Right lobe of liver (tissue), 6 donors: Measurements from ENCODE around the gene FBXL13. TPM values are rescaled to one million over a fixed set of nuclear protein-coding genes. Genes with fewer than 3 reads are reported as not detected.
A peak's percentile ranks its signal among the peaks of the same experiment; 100 is the strongest.

Source experiments
- ATAC-seq, 4 donors: fragments of 200-7000 bp; cut with Tn5 transposase; one replicate each; pipeline ENCODE4 v1.9.1; 2020; ENCODE audit warnings: mild to moderate bottlenecking in 4 of 4, moderate library complexity in 4 of 4
- DNase-seq, 3 donors: peaks; one replicate each; pipeline ENCODE4 v3.0.0-alpha.2; 2020
- H3K27ac ChIP-seq, 3 donors: fragments of 200-600 bp; one replicate each; pipeline ENCODE4 v1.8.0; 2022
- H3K27me3 ChIP-seq, 2 donors: fragments of 200-600 bp; one replicate each; pipeline ENCODE4 v1.8.0; 2022
- H3K36me3 ChIP-seq, 4 donors: fragments of 200-600 bp; sonication (generic) in 1 of 4; one replicate each; pipeline versions ENCODE4 v1.5.1 to v1.8.0; 2017 to 2022; ENCODE audit warnings: control low read depth in 1 of 4
- H3K4me1 ChIP-seq, 4 donors: fragments of 200-600 bp; sonication (generic) in 1 of 4; one replicate each; pipeline versions ENCODE4 v1.5.1 to v1.8.0; 2017 to 2022; ENCODE audit warnings: control low read depth in 1 of 4
- H3K4me3 ChIP-seq, 3 donors: fragments of 200-600 bp; one replicate each; pipeline ENCODE4 v1.8.0; 2022
- H3K9me3 ChIP-seq, 4 donors: fragments of 200-600 bp; sonication (generic) in 1 of 4; one replicate each; pipeline versions ENCODE4 v1.5.1 to v1.8.0; 2017 to 2022; ENCODE audit warnings: control low read depth in 1 of 4
- CTCF ChIP-seq, 4 donors: fragments of 200-600 bp in 3 of 4; fragments of 450-650 bp in 1 of 4; IDR thresholded peaks; one replicate each; pipeline versions ENCODE4 v1.5.1 to v1.8.0; 2016 to 2022; ENCODE audit warnings: antibody characterized with exemption in 4 of 4, mild to moderate bottlenecking in 2 of 4
- POLR2A ChIP-seq: fragments of 450-650 bp; IDR thresholded peaks from one replicate; pipeline ENCODE4 v1.6.1; 2017; ENCODE audit warnings: antibody characterized with exemption, mild to moderate bottlenecking
- WGBS: methylation state at CpG from one replicate; pipeline ENCODE4 v1.1.6; 2018; ENCODE audit warnings: low coverage, low lambda C conversion rate; ENCODE audit not compliant: insufficient coverage; ENCODE audit errors: missing lambda C conversion rate; 5-methylcytosine and 5-hydroxymethylcytosine counted together
- intact Hi-C, 2 donors: fragments of 100-400 bp; cut with DNase I; formaldehyde crosslinking; loops; one replicate each; pipeline versions ENCODE4 v1.11.2 to v1.14.1; 2022
- total RNA-seq, 6 experiments: library from RNA; depleted of rRNA in 2 of 6; stranded (reverse); fragments of >200 nt in 2 of 6; fragmentation: NEBNext Ultra II Directional in 3 of 6; extraction: Animal tissue kit (Norgen Biotek cat#: 25700) in 3 of 6; gene quantifications; one replicate each; pipeline versions ENCODE4 v1.1.0 to v1.2.4, GENCODE V29; 2016 to 2023
- donor health status: DM: no; HTN: yes; CAD: no.
- donor health status: DM: no; HTN: no; CAD: no.
- donor health status: DM: no; HTN: no; CAD: no.
- donor health status: DM: no; HTN: yes; CAD: no.
- donor health status: DM: no; HTN: yes; CAD: no.

FBXL13 gene
- total RNA-seq, 6 experiments from 2014 or later = 0.12 to 0.31 (median 0.20) TPM; not detected in 2

DNA sequence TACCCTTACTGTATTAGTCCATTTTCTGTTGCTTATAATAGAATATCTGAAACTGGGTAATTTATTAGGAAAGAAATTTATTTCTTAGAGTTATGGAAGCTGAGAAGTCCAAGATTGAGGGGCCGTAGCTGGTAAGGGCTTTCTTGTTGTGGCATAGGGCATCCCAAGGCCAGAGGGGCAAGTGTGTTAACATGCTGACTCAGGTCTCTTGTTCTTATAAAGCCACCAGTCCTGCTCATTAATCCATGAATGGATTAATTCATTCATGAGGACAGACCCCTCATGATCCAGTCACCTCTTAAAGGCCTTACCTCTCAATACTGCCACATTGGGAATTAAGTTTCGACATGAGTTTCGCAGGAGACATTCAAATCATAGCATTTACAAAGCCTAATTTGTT, 2.7 kb upstream of the FBXL13 start:
- H3K4me3 ChIP-seq = no peak overlapping the region
- WGBS = 100% methylated on average over 3 of the region's 3 CpGs
- no peak for DNase-seq

GRCh38 chr7:103076764-103077163, 2.2 kb upstream of the FBXL13 start:
- TF ChIP-seq POLR2A = no peak
- TF ChIP-seq CTCF (IDR thresholded peaks at IDR 0.05) = no peak
- DNase-seq = peak in 1 of 3 donors; percentile 28
- no peak overlapping the region for H3K27ac ChIP-seq

More for the DNA sequence above, 2.7 kb upstream of the FBXL13 start:
- no peaks in the 10 kb centered on the region for H3K36me3 ChIP-seq
- intact Hi-C loops = no loop called here
- ATAC-seq = no peak
- TF ChIP-seq POLR2A (no peak), CTCF (IDR thresholded peaks at IDR 0.05) (no peak)
- no peak overlapping the region for H3K27ac ChIP-seq
- H3K4me1 ChIP-seq = peaks cover 0 to 15% (median 2%) of the 10 kb centered on the region in 4 donors
- no peaks in the 10 kb centered on the region for H3K27me3 ChIP-seq
- H3K9me3 ChIP-seq = no peaks in the 10 kb centered on the region

DNA sequence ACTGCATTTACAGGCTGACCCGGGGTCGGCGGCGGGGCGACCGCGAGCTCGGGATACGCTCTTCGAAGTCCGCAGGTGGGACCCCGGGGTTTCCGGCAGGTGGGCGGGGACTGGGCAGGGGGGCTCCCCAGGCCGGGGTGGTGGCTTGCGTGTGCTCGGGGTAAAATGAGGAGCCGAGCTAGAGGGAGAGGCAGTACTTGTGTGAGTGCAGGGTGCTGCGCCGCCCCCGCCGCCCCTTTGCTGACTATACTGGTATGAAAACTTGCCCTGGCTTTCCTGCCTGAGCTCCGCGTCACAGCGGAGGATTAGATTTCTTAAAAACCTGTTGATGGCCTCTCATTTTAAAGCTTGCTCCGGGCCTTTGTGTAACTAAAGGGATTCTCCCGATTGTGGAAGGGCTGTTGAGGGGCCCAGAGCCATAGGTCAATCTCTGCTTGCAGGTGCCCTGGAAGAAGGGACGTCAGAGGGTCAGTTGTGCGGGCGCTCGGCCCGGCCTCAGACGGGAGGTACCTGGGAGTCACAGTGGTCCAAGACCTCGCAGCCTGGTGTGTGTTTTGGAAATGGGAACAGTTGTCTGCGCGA, 832 bp upstream of the FBXL13 start:
- H3K36me3 ChIP-seq = no peaks in the 10 kb centered on the region
- H3K4me1 ChIP-seq = peaks cover 0 to 15% (median 2%) of the 10 kb centered on the region in 4 donors
- no peaks in the 10 kb centered on the region for H3K9me3 ChIP-seq
- peak; percentile 4 to 26 (median 12) for ATAC-seq
- peak overlapping the region; percentile 76 to 92 (median 80) for H3K4me3 ChIP-seq
- intact Hi-C loops = no loop called here
- TF ChIP-seq POLR2A (peak; percentile 20), CTCF (IDR thresholded peaks at IDR 0.05) (no peak)
- peak overlapping the region; percentile 50 to 76 (median 75) for H3K27ac ChIP-seq
- peak; percentile 59 to 68 (median 61) for DNase-seq
- WGBS = 0% methylated on average over 17 of the region's 36 CpGs
- H3K27me3 ChIP-seq = no peaks in the 10 kb centered on the region

More at GRCh38 chr7:103076764-103077163, 2.2 kb upstream of the FBXL13 start:
- no peak for ATAC-seq
- Histone ChIP-seq H3K4me3 (no peak overlapping the region), H3K9me3 (no peaks in the 10 kb centered on the region), H3K4me1 (peaks cover 0 to 15% (median 2%) of the 10 kb centered on the region in 4 donors), H3K27me3 (no peaks in the 10 kb centered on the region), H3K36me3 (no peaks in the 10 kb centered on the region)
- intact Hi-C loops = no loop called here
- 71% methylated on average over 4 of the region's 7 CpGs for WGBS

- TF ChIP-seq POLR2A (no peak), CTCF (IDR thresholded peaks at IDR 0.05) (no peak)
- Histone ChIP-seq H3K36me3 (no peaks in the 10 kb centered on the region), H3K4me3 (peak overlapping the region; percentile 76 to 92 (median 80)), H3K27ac (peak overlapping the region in 2 of 3 donors; percentile 75 to 76), H3K4me1 (peaks cover 0 to 15% (median 2%) of the 10 kb centered on the region in 4 donors), H3K9me3 (no peaks in the 10 kb centered on the region), H3K27me3 (no peaks in the 10 kb centered on the region)
- ATAC-seq = no peak
- 16% methylated on average over 6 of the region's 6 CpGs for WGBS
- intact Hi-C loops = no loop called here
- DNase-seq = no peak
Measured at GRCh38 chr7:103073989-103074518, 542 bp downstream of the FBXL13 start.
